Lower lobe of right lung (tissue), 2 donors: Measurements from ENCODE around the gene SLX4IP. TPM values are rescaled to one million over a fixed set of nuclear protein-coding genes. Genes with fewer than 3 reads are reported as not detected.

Source experiments
- ATAC-seq, 2 donors: fragments of 200-7000 bp; cut with Tn5 transposase; one replicate each; pipeline ENCODE4 v1.9.1; 2020 to 2022; ENCODE audit warnings: mild to moderate bottlenecking in 2 of 2, moderate library complexity in 2 of 2
- DNase-seq: peaks from one replicate; pipeline ENCODE4 v3.0.0-alpha.2; 2020
- H3K27ac ChIP-seq: fragments of 200-600 bp; one replicate; pipeline ENCODE4 v1.8.0; 2022
- H3K27me3 ChIP-seq: fragments of 200-600 bp; one replicate; pipeline ENCODE4 v1.8.0; 2022; ENCODE audit warnings: low read depth
- H3K36me3 ChIP-seq: fragments of 200-600 bp; one replicate; pipeline ENCODE4 v1.8.0; 2022; ENCODE audit warnings: mild to moderate bottlenecking
- H3K4me1 ChIP-seq: fragments of 200-600 bp; one replicate; pipeline ENCODE4 v1.8.0; 2022
- H3K4me3 ChIP-seq: fragments of 200-600 bp; one replicate; pipeline ENCODE4 v1.8.0; 2022; ENCODE audit warnings: mild to moderate bottlenecking
- H3K9me3 ChIP-seq: fragments of 200-600 bp; one replicate; pipeline ENCODE4 v1.8.0; 2022
- CTCF ChIP-seq: fragments of 200-600 bp; IDR thresholded peaks from one replicate; pipeline ENCODE4 v1.8.0; 2022; ENCODE audit warnings: antibody characterized with exemption, mild to moderate bottlenecking
- intact Hi-C: fragments of 100-400 bp; cut with DNase I; formaldehyde crosslinking; loops from one replicate; pipeline ENCODE4 v1.11.0; 2022
- total RNA-seq: library from RNA; stranded (reverse); fragmentation: NEBNext Ultra II Directional; extraction: Animal tissue kit (Norgen Biotek cat#: 25700); gene quantifications from one replicate; pipeline ENCODE4 v1.2.1, GENCODE V29; 2021
- donor health status: DM: no; HTN: yes; CAD: no; lungs with severe emphysema.

Gene SLX4IP
- total RNA-seq, 1 donor from 2014 or later = 5.8 TPM

- ATAC-seq (no peak), DNase-seq (no peak)
- Histone ChIP-seq H3K4me3 (no peak overlapping the region), H3K27ac (no peak overlapping the region), H3K27me3 (no peaks in the 10 kb centered on the region), H3K4me1 (peaks cover 15% of the 10 kb centered on the region), H3K36me3 (peaks cover 5% of the 10 kb centered on the region), H3K9me3 (no peaks in the 10 kb centered on the region)
- TF ChIP-seq CTCF = no peak
- intact Hi-C loops = no loop called here
Measured at GRCh38 chr20:10595266-10595665, 160.2 kb downstream of the SLX4IP start.

- no peaks in the 10 kb centered on the region for H3K9me3 ChIP-seq
- peaks cover 9% of the 10 kb centered on the region for H3K4me1 ChIP-seq
- intact Hi-C loops = no loop called here
- ATAC-seq (no peak), DNase-seq (no peak)
- no peaks in the 10 kb centered on the region for H3K27me3 ChIP-seq
- no peak overlapping the region for H3K27ac ChIP-seq
- H3K4me3 ChIP-seq = no peak overlapping the region
- H3K36me3 ChIP-seq = peaks cover 5% of the 10 kb centered on the region
- no peak for TF ChIP-seq CTCF
Measured at GRCh38 chr20:10595985-10596384, 160.9 kb downstream of the SLX4IP start.

GRCh38 chr20:10596710-10597121 is 161.6 kb downstream of the SLX4IP start:
- no peak for ATAC-seq
- no peak for TF ChIP-seq CTCF
- Histone ChIP-seq H3K4me1 (peaks cover 2% of the 10 kb centered on the region), H3K27me3 (no peaks in the 10 kb centered on the region), H3K4me3 (no peak overlapping the region), H3K9me3 (no peaks in the 10 kb centered on the region), H3K27ac (no peak overlapping the region), H3K36me3 (peaks cover 6% of the 10 kb centered on the region)
- intact Hi-C loops = no loop called here
- no peak for DNase-seq

- Histone ChIP-seq H3K36me3 (peaks cover 8% of the 10 kb centered on the region), H3K4me3 (no peak overlapping the region), H3K27me3 (no peaks in the 10 kb centered on the region), H3K4me1 (no peaks in the 10 kb centered on the region), H3K27ac (no peak overlapping the region), H3K9me3 (no peaks in the 10 kb centered on the region)
- no peak for TF ChIP-seq CTCF
- intact Hi-C loops = no loop called here
- no peak for ATAC-seq
- DNase-seq = no peak
Measured at GRCh38 chr20:10597637-10598036, 162.5 kb downstream of the SLX4IP start.

GRCh38 chr20:10602221-10602871 is 167.2 kb downstream of the SLX4IP start:
- Histone ChIP-seq H3K27ac (no peak overlapping the region), H3K4me1 (peaks cover 4% of the 10 kb centered on the region), H3K4me3 (no peak overlapping the region), H3K27me3 (no peaks in the 10 kb centered on the region), H3K36me3 (peaks cover 8% of the 10 kb centered on the region), H3K9me3 (no peaks in the 10 kb centered on the region)
- ATAC-seq (no peak), DNase-seq (no peak)
- intact Hi-C loops = no loop called here
- no peak for TF ChIP-seq CTCF
